Stimulated activated CD4-positive, alpha-beta T cell treated with anti-CD3 and anti-CD28 coated beads, Interleukin-2, amount 100 ng/mL, for 4 hours (primary cell): ENCODE results near the gene TMEM98.
"Not testable (repeated sequence)": the region's sequence is repeated elsewhere in the genome, so short reads cannot be mapped to it uniquely, and the experiment has no call there.

Source experiments
- DNase-seq: peaks from one replicate; pipeline ENCODE4 v3.0.0-alpha.2; 2020; ENCODE audit warnings: low read depth

Gene TMEM98

GRCh38 chr17:32927724-32928585, at the start of gene TMEM98:
TMEM98 (plus strand) TSS chr17:32928153; CDS start chr17:32931529, 3,376 bp downstream.
- DNase-seq = no peak

- no peak for DNase-seq
Observed at GRCh38 chr17:32878211-32878610, 49.7 kb upstream of the TMEM98 start.

DNA sequence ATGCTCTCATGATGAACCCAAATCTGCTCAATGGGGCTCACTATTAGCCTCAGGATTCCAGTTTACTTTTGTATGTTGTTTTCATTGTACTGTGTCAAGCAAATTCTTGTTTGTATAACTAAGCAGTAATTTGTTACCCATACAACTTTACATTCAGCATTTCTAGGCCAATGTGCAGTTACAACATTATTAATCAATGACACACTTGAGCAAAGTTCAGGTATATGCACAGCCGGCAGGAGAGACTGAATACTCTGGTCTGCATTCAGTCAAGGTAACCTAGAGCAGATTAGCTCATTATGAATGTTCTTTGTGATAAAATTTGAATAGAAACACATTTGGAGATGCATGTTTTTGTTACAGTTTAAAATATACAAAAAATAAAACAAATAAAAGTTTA, 48.8 kb upstream of the TMEM98 start:
- DNase-seq = no peak

DNA sequence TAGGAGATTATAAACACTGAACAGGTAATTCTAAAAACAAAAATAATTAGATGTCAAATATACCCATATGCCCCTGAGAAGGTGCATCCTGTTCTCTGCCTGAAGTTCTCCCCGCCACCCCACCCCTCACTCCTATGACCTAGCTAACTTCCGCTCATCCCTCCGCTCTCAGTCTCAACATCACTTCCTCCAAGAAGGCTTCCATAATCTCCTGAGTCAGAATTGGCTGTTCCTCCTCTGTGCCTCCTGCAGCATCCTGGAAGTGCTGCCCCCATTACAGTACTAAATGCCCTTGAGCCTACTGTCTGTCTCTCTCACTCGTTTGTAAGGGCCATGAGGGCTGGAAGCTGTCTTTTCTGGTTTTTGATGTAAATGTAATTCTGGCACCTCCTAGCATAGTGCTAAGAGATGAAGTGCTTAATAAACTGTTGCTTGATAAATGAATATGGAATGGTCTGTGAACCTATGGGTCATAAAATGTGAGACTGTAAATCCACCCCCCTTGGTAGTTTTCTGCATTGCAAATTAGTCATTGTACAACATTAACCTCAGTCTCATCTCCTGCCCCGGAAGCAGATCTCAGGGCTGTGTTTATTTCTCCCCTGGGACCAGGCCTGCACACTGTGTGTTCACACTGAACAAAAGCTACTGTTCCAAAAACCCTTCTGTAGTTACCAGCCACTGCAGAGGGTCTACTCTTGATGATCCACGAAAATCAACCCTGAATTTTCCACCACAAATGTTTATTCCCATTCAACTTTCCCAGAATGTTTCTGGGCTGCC, 47.1 kb upstream of the TMEM98 start:
- no peak for DNase-seq

GRCh38 chr17:32882029-32882428, 45.9 kb upstream of the TMEM98 start:
- no peak for DNase-seq

DNA sequence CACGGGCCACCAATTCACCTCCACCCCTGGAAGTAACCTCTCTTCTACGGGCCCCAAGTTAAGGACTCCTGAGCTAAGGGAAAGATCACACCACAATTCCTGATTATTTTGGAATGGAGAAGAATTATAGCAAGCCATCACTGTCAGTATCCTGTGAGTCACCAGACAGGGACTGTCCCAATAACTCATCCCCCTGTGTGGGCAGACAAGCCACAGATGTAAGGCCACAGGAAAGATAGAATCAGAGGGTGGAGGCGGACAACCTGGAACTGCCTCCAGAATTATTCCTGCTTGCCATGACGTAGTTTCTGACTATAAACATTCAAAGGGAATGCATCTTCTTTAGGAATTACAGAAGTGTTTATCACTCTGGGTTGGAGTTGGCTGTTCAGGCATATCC, 45.2 kb upstream of the TMEM98 start:
- no peak for DNase-seq

DNA sequence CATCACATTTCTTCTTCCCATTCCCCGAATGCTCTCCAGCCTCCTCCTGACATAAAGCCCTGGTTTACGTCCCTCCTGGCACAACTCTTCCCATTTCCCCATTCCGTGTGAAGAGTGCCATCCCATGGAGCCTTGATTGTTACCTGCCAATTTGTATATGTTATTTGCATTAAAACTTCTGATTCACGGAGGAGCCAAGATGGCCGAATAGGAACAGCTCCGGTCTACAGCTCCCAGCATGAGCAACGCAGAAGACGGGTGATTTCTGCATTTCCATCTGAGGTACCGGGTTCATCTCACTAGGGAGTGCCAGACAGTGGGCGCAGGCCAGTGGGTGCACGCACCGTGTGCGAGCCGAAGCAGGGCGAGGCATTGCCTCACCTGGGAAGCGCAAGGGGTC, 41.0 kb upstream of the TMEM98 start:
- DNase-seq = not testable (repeated sequence)

- not testable (repeated sequence) for DNase-seq
Observed at GRCh38 chr17:32887410-32887809, 40.5 kb upstream of the TMEM98 start.

DNA sequence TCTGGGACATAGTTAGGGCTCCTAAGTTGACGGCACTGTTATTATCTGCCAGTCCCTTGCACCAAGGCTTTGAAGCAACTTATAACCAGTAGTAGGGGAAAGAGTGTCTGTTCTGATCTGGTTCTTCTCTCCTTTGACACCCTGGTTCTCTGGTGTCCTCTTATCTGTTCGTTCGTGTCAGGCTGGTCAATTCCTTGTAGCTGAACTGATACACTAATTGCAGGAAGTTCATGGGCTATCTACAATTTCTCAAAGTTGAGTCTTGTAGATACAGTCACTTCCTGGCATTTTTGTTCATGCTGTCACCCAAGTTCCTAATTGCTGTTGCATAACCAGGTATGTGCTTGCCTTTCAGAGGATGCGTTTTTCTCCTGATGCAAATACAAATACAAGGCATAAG, 33.7 kb upstream of the TMEM98 start:
- DNase-seq = no peak

- DNase-seq = no peak
Observed at GRCh38 chr17:32896647-32897258, 31.2 kb upstream of the TMEM98 start.

GRCh38 chr17:32899236-32900013, 28.5 kb upstream of the TMEM98 start:
- no peak for DNase-seq

GRCh38 chr17:32901743-32902142, 26.2 kb upstream of the TMEM98 start:
- DNase-seq = no peak

DNA sequence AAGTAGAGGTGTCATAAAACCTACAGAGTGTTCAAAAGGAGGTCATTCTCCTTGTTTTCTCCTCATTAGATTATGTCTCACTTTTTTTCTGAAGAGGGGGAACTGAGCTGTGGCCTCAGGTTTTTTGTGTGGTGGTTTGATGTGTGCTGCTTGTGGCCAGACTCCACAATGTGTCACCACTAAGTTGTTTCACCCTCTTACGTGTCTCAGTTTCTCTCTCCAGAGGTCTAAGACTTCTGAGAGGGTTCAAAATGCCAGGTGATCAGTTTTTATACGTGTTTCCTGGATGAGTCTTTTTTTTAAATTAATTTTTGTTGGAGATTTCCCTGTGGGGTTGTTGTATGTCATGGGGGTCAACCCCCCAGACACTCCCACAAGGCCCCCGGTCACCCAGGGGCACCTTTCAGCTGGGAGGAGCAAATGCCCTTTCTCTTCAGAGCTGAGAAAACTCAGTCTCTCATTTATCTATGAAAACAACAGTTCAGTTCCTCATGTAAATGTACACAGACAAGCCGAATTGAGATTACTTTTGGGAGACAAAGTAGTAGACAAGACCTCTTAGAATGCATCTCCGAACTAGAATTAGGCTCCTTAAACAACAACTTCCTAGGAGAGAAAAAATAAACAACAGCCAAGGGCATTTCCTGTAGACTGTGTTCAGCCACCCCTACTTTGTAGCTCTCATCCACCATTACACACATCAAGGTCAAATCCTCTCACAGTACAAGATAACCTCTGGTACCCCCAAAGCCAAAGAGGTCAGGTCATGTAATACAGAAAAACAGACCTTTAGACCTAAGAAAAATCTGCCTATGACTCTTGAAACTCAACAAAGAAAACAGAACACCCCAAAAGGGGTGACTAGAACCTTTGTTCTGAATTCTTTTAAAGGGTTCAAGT, 23.9 kb upstream of the TMEM98 start:
- no peak for DNase-seq

- no peak for DNase-seq
Observed at GRCh38 chr17:32904891-32905290, 23.1 kb upstream of the TMEM98 start.

GRCh38 chr17:32907583-32907982, 20.4 kb upstream of the TMEM98 start:
- DNase-seq = no peak

GRCh38 chr17:32909787-32910369, 18.1 kb upstream of the TMEM98 start:
- DNase-seq = no peak

GRCh38 chr17:32910769-32911168, 17.2 kb upstream of the TMEM98 start:
- no peak for DNase-seq

DNA sequence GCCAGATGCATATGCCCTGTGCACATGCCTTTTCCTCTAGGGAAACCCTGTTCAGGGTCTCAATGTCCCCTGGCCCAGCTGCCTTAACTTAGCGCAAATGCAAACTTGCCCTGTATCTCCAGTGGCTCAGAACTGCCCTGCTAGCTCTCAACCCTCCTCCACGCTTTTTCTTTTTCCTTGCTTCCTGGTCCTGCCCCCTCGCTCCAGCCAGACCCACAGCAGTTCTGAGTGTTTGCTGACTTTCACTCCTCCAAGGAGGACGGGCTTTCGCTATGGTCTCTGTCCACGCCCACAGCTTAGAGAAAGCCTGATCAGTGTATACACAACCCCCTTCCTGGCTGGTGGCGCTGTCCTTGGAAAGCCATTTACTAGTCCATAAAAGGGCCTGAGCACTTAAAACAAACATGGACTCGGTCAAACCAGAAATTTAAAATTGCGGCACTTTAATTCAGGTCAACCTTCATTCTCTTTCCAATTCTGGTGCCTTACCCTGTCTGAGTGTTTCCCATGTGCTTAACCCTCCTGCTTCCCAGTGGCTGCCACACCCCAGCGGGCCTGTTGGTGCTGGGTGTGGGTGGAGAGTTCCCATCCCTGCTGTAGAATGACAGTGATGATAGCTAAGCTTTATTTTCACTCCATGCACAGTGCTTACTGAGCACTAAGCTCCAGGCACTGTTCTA, 15.6 kb upstream of the TMEM98 start:
- no peak for DNase-seq

- DNase-seq = no peak
Observed at GRCh38 chr17:32913593-32913992, 14.4 kb upstream of the TMEM98 start.

GRCh38 chr17:32914181-32914580, 13.8 kb upstream of the TMEM98 start:
- DNase-seq = no peak
